Colonic mucosa (tissue), 4 donors: Measurements from ENCODE around the gene GYPA. TPM values are rescaled to one million over a fixed set of nuclear protein-coding genes. Genes with fewer than 3 reads are reported as not detected.
"Not testable (repeated sequence)": the region's sequence is repeated elsewhere in the genome, so short reads cannot be mapped to it uniquely, and the experiment has no call there.

ENCODE experiments used
- DNase-seq: peaks from one replicate; pipeline ENCODE4 v3.0.0-alpha.2; 2020
- H3K27ac ChIP-seq: fragments of 200-600 bp; one replicate; pipeline ENCODE4 v1.8.0; 2021
- H3K27me3 ChIP-seq: fragments of 200-600 bp; one replicate; pipeline ENCODE4 v1.8.0; 2021
- H3K36me3 ChIP-seq: fragments of 200-600 bp; one replicate; pipeline ENCODE4 v1.8.0; 2021
- H3K4me1 ChIP-seq: fragments of 200-600 bp; one replicate; pipeline ENCODE4 v1.8.0; 2021; ENCODE audit warnings: mild to moderate bottlenecking
- H3K4me3 ChIP-seq: fragments of 200-600 bp; one replicate; pipeline ENCODE4 v1.8.0; 2021
- H3K9ac ChIP-seq, 2 donors: one replicate each; pipeline ENCODE4 v1.7.0; 2013; ENCODE audit warnings: control low read depth in 2 of 2, low read depth in 2 of 2, low read length in 2 of 2
- H3K9me3 ChIP-seq: fragments of 200-600 bp; one replicate; pipeline ENCODE4 v1.8.0; 2021
- intact Hi-C: fragments of 100-400 bp; cut with DNase I; formaldehyde crosslinking; loops from one replicate; pipeline ENCODE4 v1.14.1; 2022
- total RNA-seq, 2 donors: library from RNA; stranded (reverse); fragmentation: NEBNext Ultra II Directional in 1 of 2; extraction: Animal tissue kit (Norgen Biotek cat#: 25700) in 1 of 2; gene quantifications; one replicate each; pipeline ENCODE4 v1.2.1, GENCODE V29; 2021
- TF ChIP-seq, protein P1 (sequence below): fragments of 200-600 bp; IDR thresholded peaks from one replicate; pipeline ENCODE4 v1.8.0; 2022; ENCODE audit warnings: antibody characterized with exemption, mild to moderate bottlenecking
- donor health status: healthy.
- donor health status: DM: no; HTN: no; CAD: no.
- donor health status: DM: no; HTN: no; CAD: no.

GYPA gene
- under 1 TPM in 1 of 2 donors, not detected in 1; 0.27 TPM for total RNA-seq

DNA sequence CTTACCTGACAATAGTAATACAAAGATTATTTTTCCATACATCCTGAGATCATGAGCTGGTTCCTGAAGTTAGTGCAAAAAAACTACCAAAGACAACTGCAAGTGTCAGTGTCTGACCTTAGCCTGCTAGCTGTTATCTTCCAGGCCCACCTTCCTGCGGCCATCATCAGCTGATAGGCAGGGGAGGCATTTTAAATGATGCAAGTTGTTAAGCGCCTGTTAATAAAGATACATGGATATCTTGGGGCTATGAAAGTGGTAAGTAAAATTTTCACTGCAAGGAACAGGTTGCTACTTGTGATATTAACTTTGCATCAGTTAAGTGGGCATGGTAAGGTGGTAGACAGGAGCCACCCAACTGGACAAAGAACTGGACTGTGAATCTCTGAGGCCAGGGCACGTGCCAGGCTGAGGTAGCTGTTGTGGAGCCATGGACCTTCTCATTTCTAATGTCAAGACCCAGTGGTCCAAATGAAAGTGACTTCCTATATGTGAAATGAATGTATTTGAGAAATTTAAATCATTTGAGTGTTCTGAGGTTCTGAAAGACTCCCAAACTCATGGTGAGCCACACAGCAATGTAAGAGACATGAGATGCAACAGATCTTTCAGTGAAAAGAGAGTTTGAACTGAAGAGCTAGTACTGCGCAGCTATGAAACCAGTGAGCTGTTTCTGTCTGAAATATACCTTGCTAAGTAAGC, at the start of gene GYPA:
Gene GYPA (minus strand): TSS at position 125 of the 702 bp plus-strand sequence. CDS start 83 bp downstream, at position 42.
- H3K4me1 ChIP-seq, H3K27ac ChIP-seq, H3K9me3 ChIP-seq, intact Hi-C loops, H3K27me3 ChIP-seq, H3K36me3 ChIP-seq, H3K4me3 ChIP-seq, DNase-seq, H3K9ac ChIP-seq: not testable (repeated sequence)

DNA sequence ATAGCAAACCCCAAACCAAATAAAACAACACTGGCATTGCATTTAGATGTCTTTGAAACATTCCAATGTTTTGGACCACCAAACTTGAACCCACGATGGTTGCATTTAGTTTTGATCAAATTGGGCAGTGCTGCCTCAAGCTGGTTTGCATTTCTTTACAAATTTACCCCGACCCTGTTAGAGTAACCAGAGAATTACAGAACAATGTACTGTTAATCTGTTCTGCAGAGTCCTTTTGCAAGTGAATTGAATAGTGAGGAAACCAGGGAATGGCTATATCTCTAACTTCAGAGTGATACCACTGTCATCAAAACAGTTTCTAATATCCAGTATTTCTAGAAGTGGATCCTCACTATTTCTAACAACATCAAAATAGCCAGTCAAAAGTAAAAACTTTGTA, 49.5 kb upstream of the GYPA start:
- DNase-seq, result no peak
- Histone ChIP-seq H3K9me3 (no peaks in the 10 kb centered on the region), H3K27me3 (no peaks in the 10 kb centered on the region), H3K36me3 (no peaks in the 10 kb centered on the region), H3K27ac (no peak overlapping the region), H3K9ac (no peak overlapping the region), H3K4me3 (no peak overlapping the region), H3K4me1 (no peaks in the 10 kb centered on the region)
- intact Hi-C loops, result no loop called here
- TF ChIP-seq, protein P1, sequence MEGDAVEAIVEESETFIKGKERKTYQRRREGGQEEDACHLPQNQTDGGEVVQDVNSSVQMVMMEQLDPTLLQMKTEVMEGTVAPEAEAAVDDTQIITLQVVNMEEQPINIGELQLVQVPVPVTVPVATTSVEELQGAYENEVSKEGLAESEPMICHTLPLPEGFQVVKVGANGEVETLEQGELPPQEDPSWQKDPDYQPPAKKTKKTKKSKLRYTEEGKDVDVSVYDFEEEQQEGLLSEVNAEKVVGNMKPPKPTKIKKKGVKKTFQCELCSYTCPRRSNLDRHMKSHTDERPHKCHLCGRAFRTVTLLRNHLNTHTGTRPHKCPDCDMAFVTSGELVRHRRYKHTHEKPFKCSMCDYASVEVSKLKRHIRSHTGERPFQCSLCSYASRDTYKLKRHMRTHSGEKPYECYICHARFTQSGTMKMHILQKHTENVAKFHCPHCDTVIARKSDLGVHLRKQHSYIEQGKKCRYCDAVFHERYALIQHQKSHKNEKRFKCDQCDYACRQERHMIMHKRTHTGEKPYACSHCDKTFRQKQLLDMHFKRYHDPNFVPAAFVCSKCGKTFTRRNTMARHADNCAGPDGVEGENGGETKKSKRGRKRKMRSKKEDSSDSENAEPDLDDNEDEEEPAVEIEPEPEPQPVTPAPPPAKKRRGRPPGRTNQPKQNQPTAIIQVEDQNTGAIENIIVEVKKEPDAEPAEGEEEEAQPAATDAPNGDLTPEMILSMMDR, result no peak

DNA sequence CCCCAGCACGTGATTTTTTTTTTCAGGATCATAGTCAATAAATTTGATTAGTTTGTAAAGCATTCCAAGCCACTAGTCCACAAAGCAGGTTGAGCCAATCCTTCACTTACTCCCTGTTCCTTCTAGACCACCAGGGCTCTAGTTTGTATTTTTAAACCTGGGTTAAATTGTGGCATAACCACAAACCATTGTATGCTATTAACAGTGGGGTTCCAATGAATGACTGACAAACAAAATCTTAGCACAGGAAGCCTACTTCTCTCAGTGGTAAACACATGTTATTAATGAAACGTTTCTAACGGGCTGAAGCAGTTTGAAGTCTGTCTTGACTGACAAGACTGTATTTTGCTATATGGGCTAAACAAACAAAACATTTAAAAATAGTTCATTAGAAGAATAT, 48.6 kb upstream of the GYPA start:
- no peak overlapping the region for H3K9ac ChIP-seq
- intact Hi-C loops, result no loop called here
- no peak overlapping the region for H3K4me3 ChIP-seq

DNA sequence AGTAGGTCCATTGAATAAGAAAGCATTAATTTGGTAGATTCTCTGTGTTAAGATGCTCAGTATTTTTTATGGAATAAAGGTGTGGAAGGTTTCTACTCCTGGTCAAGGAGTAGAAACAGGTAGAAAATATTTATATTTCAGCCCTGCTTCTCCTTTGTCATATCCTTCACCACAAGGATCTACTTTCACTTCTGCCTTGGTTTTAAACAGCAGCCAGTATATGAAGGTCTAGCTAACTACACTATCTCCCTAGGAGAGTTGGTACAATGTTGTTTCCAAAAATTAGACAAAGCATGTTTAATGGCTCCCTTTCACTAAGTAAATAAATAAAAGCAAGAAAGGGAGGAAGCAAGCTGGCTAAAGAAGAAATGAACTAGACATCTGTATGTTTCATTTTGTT, 44.6 kb upstream of the GYPA start:
- TF ChIP-seq, protein P1, result no peak
- Histone ChIP-seq H3K4me1 (no peaks in the 10 kb centered on the region), H3K36me3 (no peaks in the 10 kb centered on the region), H3K4me3 (no peak overlapping the region), H3K27ac (no peak overlapping the region), H3K27me3 (no peaks in the 10 kb centered on the region), H3K9ac (no peak overlapping the region), H3K9me3 (no peaks in the 10 kb centered on the region)
- DNase-seq, result no peak
- intact Hi-C loops, result no loop called here

More for the DNA sequence above, 48.6 kb upstream of the GYPA start:
- H3K27ac ChIP-seq, result no peak overlapping the region
- H3K36me3 ChIP-seq, result no peaks in the 10 kb centered on the region
- TF ChIP-seq, protein P1, result no peak
- no peaks in the 10 kb centered on the region for H3K9me3 ChIP-seq
- no peak for DNase-seq
- no peaks in the 10 kb centered on the region for H3K27me3 ChIP-seq
- H3K4me1 ChIP-seq, result no peaks in the 10 kb centered on the region

DNA sequence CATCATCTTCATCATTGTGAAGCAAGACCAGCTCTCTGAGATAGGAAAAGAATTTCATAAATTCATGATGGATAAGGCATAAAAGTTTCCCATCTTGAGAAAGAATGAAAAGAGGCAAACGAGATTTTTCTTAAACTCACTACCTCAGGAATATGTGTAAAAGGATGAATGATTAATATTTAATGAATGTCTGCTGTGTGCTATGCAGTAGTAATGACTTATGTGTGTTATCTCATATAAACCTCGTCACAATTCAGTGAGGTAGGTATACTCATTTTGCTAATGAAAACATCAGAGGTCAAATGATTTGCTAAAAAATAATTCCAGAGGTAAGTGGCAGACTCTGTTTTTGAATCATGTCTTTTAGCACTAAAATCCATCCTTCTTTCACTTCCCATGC, 42.6 kb upstream of the GYPA start:
- TF ChIP-seq, protein P1, result no peak
- Histone ChIP-seq H3K27ac (no peak overlapping the region), H3K27me3 (no peaks in the 10 kb centered on the region), H3K4me1 (no peaks in the 10 kb centered on the region), H3K36me3 (no peaks in the 10 kb centered on the region), H3K9ac (no peak overlapping the region), H3K4me3 (no peak overlapping the region), H3K9me3 (no peaks in the 10 kb centered on the region)
- no peak for DNase-seq
- intact Hi-C loops, result no loop called here

DNA sequence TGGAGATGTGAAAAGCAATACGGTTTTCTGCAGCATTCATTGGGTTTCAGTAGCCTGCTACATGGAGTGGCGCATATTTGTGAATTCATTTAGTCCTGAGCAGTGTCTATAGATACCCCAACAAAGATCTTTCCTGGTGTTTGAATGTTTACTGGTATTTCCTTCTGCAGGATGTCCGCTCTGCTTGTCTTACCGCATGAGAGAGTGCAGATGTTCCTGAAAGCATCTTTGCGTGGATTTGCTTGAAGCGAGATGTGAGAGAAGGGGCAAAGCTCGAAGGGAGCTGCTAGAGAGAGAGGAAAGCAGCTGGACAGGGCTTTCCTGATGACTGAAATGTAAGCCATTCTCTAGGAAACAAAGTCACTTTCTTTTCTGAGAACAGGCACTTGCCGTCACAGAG, 40.9 kb upstream of the GYPA start:
- Histone ChIP-seq H3K9me3 (no peaks in the 10 kb centered on the region), H3K4me3 (no peak overlapping the region), H3K9ac (no peak overlapping the region), H3K4me1 (no peaks in the 10 kb centered on the region), H3K27me3 (no peaks in the 10 kb centered on the region), H3K27ac (no peak overlapping the region), H3K36me3 (no peaks in the 10 kb centered on the region)
- intact Hi-C loops, result no loop called here
- TF ChIP-seq, protein P1, result no peak
- DNase-seq, result no peak
